ENCODE results near the gene KIF23.

KIF23 gene

DNA sequence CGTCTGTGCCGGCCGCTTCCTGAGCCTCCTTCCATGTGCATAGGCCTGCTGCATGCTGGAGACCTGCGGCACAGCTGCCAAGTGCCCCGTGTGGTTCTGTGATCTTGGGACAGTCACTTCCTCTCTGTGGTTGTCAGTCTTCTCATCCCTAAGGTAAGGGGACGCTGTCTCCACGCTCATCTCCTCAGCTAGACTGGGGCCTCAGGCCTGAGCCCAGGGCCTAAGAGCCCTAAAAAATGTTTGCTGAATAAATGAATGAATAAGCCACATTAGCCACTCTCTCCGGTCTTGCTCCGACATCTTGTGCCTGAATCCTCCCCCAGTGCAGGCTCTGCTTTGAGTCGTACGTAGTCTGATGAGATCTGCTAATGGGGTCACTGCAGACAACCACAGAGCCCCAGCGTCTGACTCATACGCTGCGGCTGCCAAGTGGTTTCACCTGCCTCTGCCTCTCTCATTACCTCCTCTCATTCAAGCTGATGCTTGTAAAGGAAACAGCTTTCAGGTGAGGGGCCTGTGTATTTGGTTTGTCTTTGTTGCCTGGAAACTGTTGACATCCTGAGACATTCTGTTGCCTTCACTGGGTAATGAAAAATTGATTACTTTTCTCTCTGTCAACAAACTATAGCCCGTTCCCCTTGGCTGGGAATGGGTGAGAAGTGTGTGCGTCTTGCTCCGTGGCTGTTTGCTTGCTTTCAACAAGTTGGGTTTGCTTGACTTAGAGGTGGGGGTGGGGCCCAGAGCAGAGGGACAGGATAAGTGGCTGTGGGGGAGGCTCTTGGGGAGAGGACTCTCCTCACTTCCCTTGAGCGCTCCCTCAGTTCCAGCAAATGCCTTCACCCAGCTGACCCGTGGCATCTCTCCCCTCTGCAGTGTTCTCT is 54.3 kb downstream of the KIF23 start:
- DNase-seq, result no peak

DNA sequence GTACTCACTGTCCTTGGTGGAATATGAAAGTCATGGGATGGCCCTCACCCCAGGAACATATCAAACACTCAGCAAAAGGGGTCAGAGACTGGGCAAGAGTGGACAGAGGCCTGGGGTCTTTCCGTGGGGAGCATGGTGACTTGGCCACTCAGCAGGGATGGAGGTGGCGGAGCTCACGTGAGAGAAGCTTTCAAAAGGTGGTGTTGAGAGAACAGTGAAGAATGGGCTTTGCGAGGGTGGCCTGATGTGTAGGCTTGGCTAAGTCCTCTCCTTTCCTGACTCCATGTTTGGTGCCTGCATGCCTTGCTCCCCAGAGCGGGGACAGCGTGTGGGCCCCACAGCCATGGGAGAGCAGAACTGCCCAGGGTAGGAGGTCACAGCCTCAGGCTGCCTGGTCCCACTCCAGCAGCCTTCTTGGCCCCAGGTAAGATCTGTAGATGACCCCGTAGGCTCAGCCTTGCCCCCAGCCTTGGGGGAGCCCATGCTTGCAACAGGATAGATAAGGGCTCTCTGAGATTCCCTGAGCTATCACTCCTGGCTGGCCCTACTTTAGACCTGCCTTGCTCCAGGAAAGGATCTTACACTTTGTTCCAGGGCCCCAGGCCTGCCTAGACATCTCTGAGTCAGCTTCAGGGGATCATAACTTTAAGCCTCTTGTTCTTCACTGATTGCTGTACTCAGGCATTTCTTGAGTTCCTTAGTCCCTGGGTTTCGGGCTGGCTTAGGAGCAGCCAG is 55.5 kb downstream of the KIF23 start:
- no peak for DNase-seq

DNA sequence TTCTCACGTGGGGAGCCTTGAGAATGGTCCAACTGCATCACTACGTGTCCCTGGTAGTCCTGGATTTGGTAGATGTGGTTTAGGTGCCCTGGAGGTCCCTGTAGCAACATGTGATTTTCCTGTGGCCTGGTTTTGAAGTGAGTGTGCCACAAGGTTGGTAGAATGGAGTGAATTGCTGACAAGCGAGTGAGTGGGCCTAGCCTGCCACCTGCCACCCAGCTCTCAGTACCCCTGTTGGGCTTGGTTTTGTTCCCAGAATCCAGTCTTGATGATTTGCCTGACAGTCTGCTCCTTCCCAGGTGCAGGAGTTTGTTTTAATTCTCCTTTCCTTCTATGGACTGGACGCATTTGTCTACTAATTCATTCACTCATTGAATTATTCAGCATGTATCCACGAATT is 57.9 kb downstream of the KIF23 start:
- DNase-seq, result no peak

GRCh38 chr15:69472562-69472961 is 58.4 kb downstream of the KIF23 start:
- no peak for DNase-seq

GRCh38 chr15:69474291-69474690 is 60.1 kb downstream of the KIF23 start:
- peak; percentile 22 for DNase-seq

DNA sequence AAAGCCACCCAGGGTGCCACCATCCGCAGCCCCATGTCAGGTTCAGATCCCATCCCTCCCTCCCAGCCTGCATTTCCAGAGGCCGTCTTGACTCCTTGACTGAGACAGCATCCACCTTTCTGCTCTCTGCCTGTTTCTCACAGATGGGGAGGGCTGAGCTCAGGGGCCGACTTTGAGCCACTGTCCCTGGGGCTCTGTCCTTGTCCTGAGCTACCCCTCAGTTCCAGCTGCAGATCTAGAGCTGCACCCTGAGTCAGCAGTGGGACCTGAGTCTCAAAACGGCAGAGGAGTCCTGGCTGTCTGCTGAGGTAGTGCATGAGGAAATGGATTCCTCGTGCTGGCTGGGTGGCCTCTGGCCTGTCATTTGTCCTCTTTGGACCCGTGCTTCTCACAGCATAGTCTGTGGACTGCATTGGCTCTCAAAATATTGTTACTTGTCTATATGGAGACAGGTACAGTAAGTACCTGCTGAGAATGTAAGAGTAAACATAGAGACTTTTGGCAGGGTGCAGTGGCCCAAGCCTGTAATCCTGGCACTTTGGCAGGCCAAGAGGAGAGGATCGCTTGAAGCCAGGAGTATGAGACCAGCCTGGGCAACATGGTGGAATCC is 60.8 kb downstream of the KIF23 start:
- DNase-seq, result no peak

DNA sequence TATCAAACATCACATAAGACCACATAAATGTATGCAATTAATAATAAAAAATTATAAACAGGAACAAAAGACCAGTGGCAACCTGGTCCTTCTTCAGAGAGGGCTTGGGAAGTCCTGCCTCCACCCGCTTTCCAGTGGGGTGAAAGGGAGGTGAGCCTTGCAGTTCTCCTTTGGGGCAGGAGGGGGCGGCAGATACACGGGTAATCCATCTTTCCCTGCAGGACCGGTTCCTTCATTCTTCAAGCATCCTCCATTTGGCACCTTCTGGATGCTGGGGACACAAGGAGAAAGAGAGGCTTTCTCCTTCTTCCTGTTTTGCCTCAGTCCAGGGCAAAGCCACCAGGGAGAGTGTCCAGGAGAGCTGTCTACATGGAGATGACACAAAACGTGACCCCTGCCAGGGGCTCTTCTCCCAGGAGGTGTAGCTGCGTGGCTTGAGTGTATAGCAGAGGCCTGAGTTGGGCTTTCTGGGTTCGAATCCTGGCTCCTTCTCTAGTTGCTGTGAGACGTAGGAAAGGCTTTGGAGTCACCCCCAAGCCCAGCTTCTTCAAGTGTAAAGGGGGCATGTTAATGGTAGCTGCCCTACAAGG is 61.7 kb downstream of the KIF23 start:
- peak; percentile 85 for DNase-seq

DNA sequence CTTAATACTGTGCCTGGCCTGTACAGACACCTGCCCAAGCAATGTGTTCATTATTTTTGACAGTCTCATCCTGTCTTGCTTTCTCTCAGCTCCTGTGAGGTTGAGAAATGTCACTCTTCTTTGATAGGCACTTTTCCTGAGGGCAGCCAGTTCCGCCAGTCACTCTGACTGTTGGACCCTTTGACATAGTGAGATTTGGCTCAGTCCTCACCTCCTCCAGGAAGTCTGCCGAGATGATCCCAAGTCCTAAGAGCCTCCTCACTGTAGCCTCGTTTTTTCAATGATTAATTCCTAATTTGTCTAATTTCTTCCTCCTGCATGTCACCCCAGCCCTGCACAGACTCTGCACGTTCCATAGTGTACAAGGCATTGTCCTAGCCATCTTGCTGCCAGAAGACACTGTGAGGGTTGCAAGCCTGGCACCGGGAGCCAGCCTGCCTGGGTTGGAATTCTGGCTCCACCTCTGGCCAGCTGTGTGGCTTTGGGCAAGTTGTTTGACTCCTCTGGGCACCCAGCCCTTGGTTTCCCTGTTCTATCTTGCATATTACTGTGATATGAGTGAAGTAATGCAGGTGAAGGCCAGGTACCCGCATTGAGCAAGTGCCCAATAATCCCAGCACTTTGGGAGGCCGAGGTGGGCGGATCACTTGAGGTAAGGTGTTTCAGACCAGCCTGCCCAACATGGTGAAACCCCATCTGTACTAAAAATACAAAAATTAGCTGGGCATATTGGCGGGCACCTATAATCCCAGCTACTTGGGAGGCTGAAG is 62.7 kb downstream of the KIF23 start:
- DNase-seq, result no peak

GRCh38 chr15:69478259-69478781 is 64.2 kb downstream of the KIF23 start:
- peak; percentile 68 for DNase-seq

GRCh38 chr15:69479081-69479480 is 64.9 kb downstream of the KIF23 start:
- no peak for DNase-seq

DNA sequence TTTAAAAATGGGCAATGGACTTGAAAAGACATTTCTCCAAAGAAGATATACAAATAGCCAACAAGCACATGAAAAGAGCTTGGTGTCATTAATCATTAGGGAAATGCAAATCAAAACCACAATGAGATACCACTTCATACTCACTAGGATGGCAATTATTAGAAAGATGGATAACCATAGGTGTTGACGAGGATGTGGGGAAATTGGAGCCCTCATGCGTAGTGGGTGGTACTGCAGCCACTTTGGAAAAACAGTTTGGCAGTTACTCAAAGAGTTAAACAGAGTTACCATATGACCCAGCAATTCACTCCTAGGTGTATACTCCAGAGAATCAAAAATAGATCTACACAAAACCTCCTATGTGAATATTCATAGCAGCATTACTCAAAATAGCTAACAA is 65.8 kb downstream of the KIF23 start:
- DNase-seq, result no peak

DNA sequence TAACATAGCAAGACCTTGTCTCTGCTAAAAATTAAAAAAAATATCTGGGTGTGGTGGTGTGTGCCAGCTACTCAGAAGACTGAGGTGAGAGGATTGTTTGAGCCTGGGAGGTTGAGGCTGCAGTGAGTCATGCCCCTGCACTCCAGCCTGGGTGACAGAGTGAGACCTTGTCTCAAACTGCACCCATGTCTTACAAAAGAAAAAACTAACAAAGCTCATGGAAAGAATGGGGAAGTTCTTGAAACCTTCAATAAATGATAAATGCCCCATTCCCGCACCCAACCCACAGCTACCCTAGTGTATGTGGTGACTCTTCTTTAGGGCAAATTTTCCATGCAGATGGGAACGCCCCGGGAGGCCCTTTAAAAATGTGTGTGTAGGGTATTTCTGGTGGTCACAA is 66.8 kb downstream of the KIF23 start:
- peak; percentile 22 for DNase-seq

DNA sequence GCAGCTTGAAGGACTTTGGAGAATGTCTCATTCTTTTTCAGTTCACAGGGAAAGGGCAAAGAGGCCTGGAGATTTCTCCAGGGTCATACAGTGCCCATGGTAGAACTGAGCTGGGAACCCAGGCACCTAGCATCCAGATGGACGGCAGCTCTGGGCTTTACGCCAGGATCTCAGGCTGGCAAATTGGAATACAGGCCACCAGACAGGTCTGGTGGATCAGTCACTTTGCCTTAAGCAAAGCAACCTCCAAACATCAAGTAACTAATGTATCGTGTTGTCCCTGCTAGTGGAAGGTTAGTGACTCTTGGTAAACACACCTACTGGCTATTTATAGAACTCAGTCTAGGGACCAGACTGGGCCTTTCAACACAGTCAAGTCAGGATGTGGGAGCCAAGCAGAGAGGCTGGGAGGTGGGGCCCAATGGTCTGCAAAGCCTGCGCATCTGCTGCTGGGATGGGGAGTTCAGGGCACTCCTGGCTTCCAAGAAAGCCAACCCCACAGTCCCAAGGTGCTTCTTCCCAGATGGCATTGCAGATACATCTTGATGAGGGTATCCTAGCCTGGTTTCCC is 68.6 kb downstream of the KIF23 start:
- no peak for DNase-seq

- no peak for DNase-seq
Observed at GRCh38 chr15:69484837-69485236, 70.7 kb downstream of the KIF23 start.

- peak; percentile 21 for DNase-seq
Observed at GRCh38 chr15:69486481-69487110, 72.4 kb downstream of the KIF23 start.

DNA sequence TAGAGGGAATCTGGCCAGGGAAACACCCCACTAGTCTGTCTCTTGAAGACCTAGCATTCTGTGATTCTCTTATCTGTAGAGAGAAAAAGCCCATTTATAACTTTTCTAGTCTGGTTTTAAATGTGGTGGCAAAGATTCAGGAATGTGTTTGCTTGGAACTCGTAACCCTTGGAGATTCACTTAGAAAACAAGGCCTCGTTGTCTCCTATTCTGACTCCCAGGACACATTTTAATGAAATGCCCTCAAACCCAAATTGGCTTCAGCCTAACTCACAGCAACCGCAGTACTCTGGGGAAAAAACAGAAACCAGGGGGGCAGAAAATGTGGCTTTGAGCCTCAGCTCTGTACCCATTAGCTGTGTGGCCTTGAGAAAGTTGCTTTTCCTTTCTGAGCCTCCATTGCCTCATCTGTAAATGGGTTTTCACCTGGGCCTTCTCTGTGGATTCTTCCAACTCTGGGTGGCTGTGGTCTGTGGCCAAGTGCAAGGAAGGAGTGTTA is 75.0 kb downstream of the KIF23 start:
- no peak for DNase-seq

GRCh38 chr15:69490356-69491037 is 76.3 kb downstream of the KIF23 start:
- DNase-seq, result no peak

GRCh38 chr15:69491038-69491505 is 76.9 kb downstream of the KIF23 start:
- no peak for DNase-seq

DNA sequence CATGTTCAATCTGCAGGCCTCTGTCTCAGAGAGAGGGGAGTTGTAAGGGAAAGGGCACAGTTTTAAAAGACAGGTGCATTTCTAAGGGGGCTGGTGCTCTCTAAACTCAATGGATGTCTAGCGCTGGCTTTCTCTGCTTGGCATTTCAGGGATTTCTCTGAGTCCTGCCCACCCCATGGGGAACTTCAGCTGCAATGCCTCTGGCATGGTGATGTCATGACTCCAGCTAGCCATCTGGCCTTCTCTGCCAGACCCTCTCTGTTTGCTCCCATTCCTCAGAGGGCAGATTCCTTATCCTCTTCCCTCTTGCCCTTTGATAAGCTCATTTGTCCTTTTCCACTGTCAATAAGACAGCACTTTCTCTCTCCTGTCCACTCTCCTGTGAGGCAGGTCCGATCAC is 79.3 kb downstream of the KIF23 start:
- no peak for DNase-seq

DNA sequence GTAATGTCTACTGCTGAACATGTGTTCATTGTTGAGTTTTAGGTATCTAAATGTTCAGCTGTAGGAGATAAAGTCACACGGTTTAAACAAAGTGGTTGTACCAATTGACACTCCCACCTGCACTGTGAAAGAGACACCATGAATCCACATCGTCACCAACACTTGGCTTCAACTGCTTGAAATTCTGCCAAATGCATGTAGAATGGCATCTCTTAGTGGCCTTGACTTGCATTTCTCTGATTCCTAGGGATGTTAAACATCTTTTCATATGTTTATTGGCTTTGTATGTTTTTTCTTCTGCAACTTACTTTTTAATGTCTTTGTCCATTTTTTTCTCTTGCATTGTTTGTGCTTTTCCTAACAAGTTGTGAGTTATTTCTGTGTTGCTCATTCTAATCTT is 81.9 kb downstream of the KIF23 start:
- no peak for DNase-seq

DNA sequence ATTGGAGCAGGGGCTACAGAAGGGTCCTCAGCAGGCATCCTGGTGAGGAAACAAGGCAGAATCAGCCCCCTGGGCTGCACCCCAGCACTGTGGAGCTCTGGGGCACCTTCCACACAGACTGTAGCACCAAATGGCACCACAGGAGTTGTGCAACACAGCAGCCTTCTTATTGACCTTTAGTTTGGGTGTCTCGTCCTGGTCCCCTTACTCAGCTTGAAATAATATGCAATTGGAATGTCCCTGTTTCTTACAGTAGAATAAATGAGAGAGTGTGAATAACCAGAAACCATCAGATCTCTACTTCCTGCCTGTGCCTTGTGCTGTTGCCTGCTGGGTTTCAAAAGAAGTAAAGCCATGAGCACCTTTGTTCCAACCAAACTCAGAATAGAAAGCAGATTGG is 82.9 kb downstream of the KIF23 start:
- no peak for DNase-seq

All from suppressor macrophage treated with lipopolysaccharide for 4 hours (primary cell).